ENCODE results near the gene IFI27L1. TPM values are rescaled to one million over a fixed set of nuclear protein-coding genes. Genes with fewer than 3 reads are reported as not detected.

Gene IFI27L1
- total RNA-seq, 1 experiment from 2014 or later = 27.6 TPM

DNA sequence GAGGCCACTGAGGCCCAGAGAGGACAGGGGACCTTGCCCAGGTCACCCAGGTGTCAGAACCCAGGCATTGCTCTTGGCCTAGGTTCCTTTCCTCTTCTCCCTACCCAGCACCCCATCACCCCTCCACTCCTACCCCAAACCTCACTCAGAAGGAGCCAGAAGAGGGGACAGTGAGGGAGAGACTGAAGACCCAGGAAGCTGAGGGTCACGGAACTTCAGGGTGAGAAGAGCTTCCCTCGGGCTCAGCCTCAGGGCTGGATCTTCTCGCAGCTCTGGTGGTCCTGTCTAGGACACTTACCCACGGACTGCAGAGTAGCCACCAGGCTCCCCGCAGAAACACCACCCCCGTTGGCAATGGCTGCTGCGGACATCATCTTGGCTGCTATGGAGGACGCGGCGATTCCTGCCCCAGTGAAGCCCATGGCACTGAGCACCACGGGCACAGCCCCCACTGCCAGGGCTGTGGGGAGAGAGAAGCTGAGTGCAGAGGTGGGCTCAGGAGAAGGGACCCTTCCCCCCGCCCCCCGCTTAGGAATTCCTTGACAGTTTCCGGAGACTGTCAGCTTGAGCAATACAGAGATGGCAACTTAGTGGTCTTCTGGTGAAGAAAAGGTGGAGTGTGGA is 47.2 kb downstream of the IFI27L1 start:
- Mint-ChIP-seq H3K4me1 (peaks cover 11% of the 10 kb centered on the region), H3K27ac (peak overlapping the region; percentile 17; the same call in 1 of the 2 replicates), H3K9me3 (no peaks in the 10 kb centered on the region), H3K4me3 (peak overlapping the region; percentile 75), H3K36me3 (no peaks in the 10 kb centered on the region), H3K27me3 (ENCODE audit: low read depth) (peaks cover 8% of the 10 kb centered on the region)
- CTCF ChIA-PET = interaction anchor here (0.6 to 2.8 kb wide), 11 partner anchors 9 to 189 kb away, joined by 3 to 15 read pairs (median 6); partner anchors contain the start of genes DDX24 and IFI27L1
- POLR2A ChIA-PET = interaction anchor here (0.6 to 1.7 kb wide), 2 partner anchors 42 to 47 kb away, joined by 3 to 5 read pairs; partner anchors contain the start of genes DDX24 and IFI27L1
- TF ChIP-seq FOXP1 (CRISPR knock-in tag; IDR thresholded peaks at IDR 0.05; ENCODE audit: borderline replicate concordance) (no peak), ELF4 (CRISPR knock-in tag; IDR thresholded peaks at IDR 0.05; ENCODE audit: low read depth) (no peak), ZNF263 (CRISPR knock-in tag; IDR thresholded peaks at IDR 0.05; ENCODE audit: low read depth) (no peak), CREM (CRISPR knock-in tag; IDR thresholded peaks at IDR 0.05) (no peak), ZBTB43 (CRISPR knock-in tag; IDR thresholded peaks at IDR 0.05) (no peak), ZNF671 (CRISPR knock-in tag; IDR thresholded peaks at IDR 0.05) (no peak), TP53 (CRISPR knock-in tag; IDR thresholded peaks at IDR 0.05) (no peak)
- no peak for DNase-seq (ENCODE audit: low spot score)
- ATAC-seq = no peak

- CTCF ChIA-PET = interaction anchor here (0.6 to 2.8 kb wide), 28 partner anchors 9 to 1191 kb away, joined by 3 to 15 read pairs (median 4); partner anchors contain the start of genes CLMN, DDX24, IFI27 and IFI27L1
- DNase-seq (ENCODE audit: low spot score) (peak; percentile 76), ATAC-seq (peak; percentile 86)
- TF ChIP-seq USF2 (CRISPR knock-in tag; IDR thresholded peaks at IDR 0.05) = peak; percentile 40; the same call in 1 of the 2 replicates
- TF ChIP-seq FOXJ3 (CRISPR knock-in tag; IDR thresholded peaks at IDR 0.05; ENCODE audit: borderline replicate concordance) = no peak
- TF ChIP-seq ETV6 (CRISPR knock-in tag; IDR thresholded peaks at IDR 0.05) = 0 out of 2 replicates have a peak, but pooled peaks have one; percentile 34
- no peak for TF ChIP-seq ZNF416 (CRISPR knock-in tag; IDR thresholded peaks at IDR 0.05)
- no peak for TF ChIP-seq MLX (CRISPR knock-in tag; IDR thresholded peaks at IDR 0.05)
- no peak for TF ChIP-seq PRRX2 (CRISPR knock-in tag; IDR thresholded peaks at IDR 0.05)
- no peak for TF ChIP-seq NR1H2 (CRISPR knock-in tag; IDR thresholded peaks at IDR 0.05)
- no peak for TF ChIP-seq E2F4 (CRISPR knock-in tag; IDR thresholded peaks at IDR 0.05; ENCODE audit: borderline replicate concordance, low read depth)
- TF ChIP-seq NFYB (CRISPR knock-in tag; conservative IDR thresholded peaks at IDR 0.05; ENCODE audit: low read depth) = no peak
- TF ChIP-seq USF1 (CRISPR knock-in tag; IDR thresholded peaks at IDR 0.05) = no peak
- TF ChIP-seq, protein P1, sequence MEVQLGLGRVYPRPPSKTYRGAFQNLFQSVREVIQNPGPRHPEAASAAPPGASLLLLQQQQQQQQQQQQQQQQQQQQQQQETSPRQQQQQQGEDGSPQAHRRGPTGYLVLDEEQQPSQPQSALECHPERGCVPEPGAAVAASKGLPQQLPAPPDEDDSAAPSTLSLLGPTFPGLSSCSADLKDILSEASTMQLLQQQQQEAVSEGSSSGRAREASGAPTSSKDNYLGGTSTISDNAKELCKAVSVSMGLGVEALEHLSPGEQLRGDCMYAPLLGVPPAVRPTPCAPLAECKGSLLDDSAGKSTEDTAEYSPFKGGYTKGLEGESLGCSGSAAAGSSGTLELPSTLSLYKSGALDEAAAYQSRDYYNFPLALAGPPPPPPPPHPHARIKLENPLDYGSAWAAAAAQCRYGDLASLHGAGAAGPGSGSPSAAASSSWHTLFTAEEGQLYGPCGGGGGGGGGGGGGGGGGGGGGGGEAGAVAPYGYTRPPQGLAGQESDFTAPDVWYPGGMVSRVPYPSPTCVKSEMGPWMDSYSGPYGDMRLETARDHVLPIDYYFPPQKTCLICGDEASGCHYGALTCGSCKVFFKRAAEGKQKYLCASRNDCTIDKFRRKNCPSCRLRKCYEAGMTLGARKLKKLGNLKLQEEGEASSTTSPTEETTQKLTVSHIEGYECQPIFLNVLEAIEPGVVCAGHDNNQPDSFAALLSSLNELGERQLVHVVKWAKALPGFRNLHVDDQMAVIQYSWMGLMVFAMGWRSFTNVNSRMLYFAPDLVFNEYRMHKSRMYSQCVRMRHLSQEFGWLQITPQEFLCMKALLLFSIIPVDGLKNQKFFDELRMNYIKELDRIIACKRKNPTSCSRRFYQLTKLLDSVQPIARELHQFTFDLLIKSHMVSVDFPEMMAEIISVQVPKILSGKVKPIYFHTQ (CRISPR knock-in tag; IDR thresholded peaks at IDR 0.05) = no peak
- peak; percentile 19; the same call in 1 of the 2 replicates for TF ChIP-seq CTCF (IDR thresholded peaks at IDR 0.05)
- TF ChIP-seq MXD4 (CRISPR knock-in tag; IDR thresholded peaks at IDR 0.05; ENCODE audit: borderline replicate concordance) = no peak
- no peak for TF ChIP-seq TP53 (CRISPR knock-in tag; IDR thresholded peaks at IDR 0.05)
- no peak for TF ChIP-seq NR2C2 (CRISPR knock-in tag; IDR thresholded peaks at IDR 0.05)
- H3K4me3 Mint-ChIP-seq = peak within 1 kb of the TSS; percentile 75
- H3K27me3 Mint-ChIP-seq (ENCODE audit: low read depth) = peaks cover 8% of the 10 kb centered on the region
- no peaks in the 10 kb centered on the region for H3K9me3 Mint-ChIP-seq
- POLR2A ChIA-PET = interaction anchor here (0.5 to 1.7 kb wide), 2 partner anchors 48 to 415 kb away, joined by 5 to 8 read pairs; partner anchors contain the start of genes DDX24 and IFI27L1
- H3K36me3 Mint-ChIP-seq = no peaks in the 10 kb centered on the region
- H3K4me1 Mint-ChIP-seq = peaks cover 11% of the 10 kb centered on the region
- peak within 1 kb of the TSS; percentile 86 for H3K27ac Mint-ChIP-seq
Observed at GRCh38 chr14:94129111-94129757, 48.1 kb downstream of the IFI27L1 start, which contains the start of gene IFI27L2. TSS of gene IFI27L2 (minus strand) at chr14:94129604. CDS start at chr14:94129564, 40 bp downstream.

Data from WTC11 (cell line).